ENCODE data around the gene DIAPH3. TPM values are rescaled to one million over a fixed set of nuclear protein-coding genes. Genes with fewer than 3 reads are reported as not detected.

DIAPH3 gene
- total and polyA plus RNA-seq, 7 experiments from 2014 or later, result 0.37 to 17.5 TPM; not detected in 5

DNA sequence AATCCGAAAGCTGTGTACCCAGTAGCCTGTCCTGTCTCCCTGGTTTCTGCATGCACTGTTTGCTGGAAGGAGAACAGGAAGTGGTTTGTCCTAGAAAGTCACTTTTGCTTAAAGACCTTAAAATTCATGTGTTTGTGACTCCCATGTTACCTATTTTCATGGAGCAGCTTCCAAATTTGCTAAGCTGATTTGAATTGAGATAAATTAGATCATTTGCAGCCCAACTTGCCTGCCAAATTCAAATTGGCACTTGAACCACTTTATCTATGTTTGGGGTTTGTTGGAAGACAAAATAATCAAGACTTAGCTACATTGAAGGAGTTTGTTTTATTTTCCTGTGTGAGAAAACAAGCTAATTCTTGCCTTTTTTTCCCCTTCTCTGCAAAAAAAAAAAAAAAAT lies 532.5 kb downstream of the DIAPH3 start:
- H3K36me3 Mint-ChIP-seq, result no peaks in the 10 kb centered on the region
- H3K36me3 ChIP-seq (ENCODE audit: control insufficient read depth in 2 of 3, insufficient read depth in 3 of 3, low read length in 3 of 3), result no peaks in the 10 kb centered on the region
- ChIA-PET POLR2A (no interaction called here), CTCF (no interaction called here)
- H3K4me1 ChIP-seq (ENCODE audit: control insufficient read depth in 2 of 2, insufficient read depth in 2 of 2, low read length in 2 of 2), result no peaks in the 10 kb centered on the region
- H3K27ac ChIP-seq (ENCODE audit: low read depth, low read length), result no peak overlapping the region
- H3K4me3 ChIP-seq (ENCODE audit: low read length), result no peak overlapping the region
- H3K4me1 Mint-ChIP-seq, result no peaks in the 10 kb centered on the region
- no peaks in the 10 kb centered on the region for H3K9me3 Mint-ChIP-seq
- no peaks in the 10 kb centered on the region for H3K9me3 ChIP-seq (ENCODE audit: control insufficient read depth in 2 of 3, low read length in 3 of 3)
- no peak for DNase-seq
- no peak overlapping the region for H3K27ac Mint-ChIP-seq
- H3K4me3 Mint-ChIP-seq, result no peak overlapping the region
- no peaks in the 10 kb centered on the region for H3K27me3 ChIP-seq (ENCODE audit: control insufficient read depth in 2 of 2, insufficient read depth in 2 of 2, low read length in 2 of 2)
- intact Hi-C loops (cut with micrococcal nuclease), result no loop called here
- H3K27me3 Mint-ChIP-seq, result no peaks in the 10 kb centered on the region
- ATAC-seq, result no peak

- ATAC-seq (no peak), DNase-seq (no peak)
- no peaks in the 10 kb centered on the region for H3K27me3 ChIP-seq (ENCODE audit: control insufficient read depth in 2 of 2, insufficient read depth in 2 of 2, low read length in 2 of 2)
- CTCF ChIA-PET, result no interaction called here
- H3K4me1 Mint-ChIP-seq, result no peaks in the 10 kb centered on the region
- no peak overlapping the region for H3K4me3 ChIP-seq (ENCODE audit: low read length)
- H3K36me3 Mint-ChIP-seq, result no peaks in the 10 kb centered on the region
- no peaks in the 10 kb centered on the region for H3K4me1 ChIP-seq (ENCODE audit: control insufficient read depth in 2 of 2, insufficient read depth in 2 of 2, low read length in 2 of 2)
- peaks cover 0 to 25% (median 12%) of the 10 kb centered on the region in 5 donors for H3K27me3 Mint-ChIP-seq
- H3K36me3 ChIP-seq (ENCODE audit: control insufficient read depth in 2 of 3, insufficient read depth in 3 of 3, low read length in 3 of 3), result no peaks in the 10 kb centered on the region
- intact Hi-C loops (cut with micrococcal nuclease), result no loop called here
- H3K27ac ChIP-seq (ENCODE audit: low read depth, low read length), result no peak overlapping the region
- POLR2A ChIA-PET, result no interaction called here
- peaks cover 0 to 7% (median 0%) of the 10 kb centered on the region in 11 donors for H3K9me3 Mint-ChIP-seq
- H3K9me3 ChIP-seq (ENCODE audit: control insufficient read depth in 2 of 3, low read length in 3 of 3), result no peaks in the 10 kb centered on the region
- no peak overlapping the region for H3K4me3 Mint-ChIP-seq
- H3K27ac Mint-ChIP-seq, result no peak overlapping the region
These were observed 538.6 kb downstream of the DIAPH3 start for GRCh38 chr13:59625111-59625510.

GRCh38 chr13:59623206-59623915 lies 540.4 kb downstream of the DIAPH3 start:
- Mint-ChIP-seq H3K4me1 (no peaks in the 10 kb centered on the region), H3K4me3 (no peak overlapping the region), H3K9me3 (peaks cover 0 to 24% (median 9%) of the 10 kb centered on the region in 11 donors), H3K36me3 (peaks cover 0 to 3% (median 0%) of the 10 kb centered on the region in 5 donors), H3K27me3 (peaks cover 0 to 27% (median 12%) of the 10 kb centered on the region in 5 donors), H3K27ac (no peak overlapping the region)
- Histone ChIP-seq H3K27me3 (ENCODE audit: control insufficient read depth in 2 of 2, insufficient read depth in 2 of 2, low read length in 2 of 2) (no peaks in the 10 kb centered on the region), H3K36me3 (ENCODE audit: control insufficient read depth in 2 of 3, insufficient read depth in 3 of 3, low read length in 3 of 3) (no peaks in the 10 kb centered on the region), H3K27ac (ENCODE audit: low read depth, low read length) (no peak overlapping the region), H3K9me3 (ENCODE audit: control insufficient read depth in 2 of 3, low read length in 3 of 3) (no peaks in the 10 kb centered on the region), H3K4me1 (ENCODE audit: control insufficient read depth in 2 of 2, insufficient read depth in 2 of 2, low read length in 2 of 2) (no peaks in the 10 kb centered on the region), H3K4me3 (ENCODE audit: low read length) (no peak overlapping the region)
- DNase-seq, result no peak
- POLR2A ChIA-PET, result no interaction called here
- CTCF ChIA-PET, result interaction anchor here (0.7 kb wide), 1 partner anchor 13 kb away, joined by 3 read pairs; no protein-coding TSS in a partner anchor
- intact Hi-C loops (cut with micrococcal nuclease), result no loop called here
- no peak for ATAC-seq

DNA sequence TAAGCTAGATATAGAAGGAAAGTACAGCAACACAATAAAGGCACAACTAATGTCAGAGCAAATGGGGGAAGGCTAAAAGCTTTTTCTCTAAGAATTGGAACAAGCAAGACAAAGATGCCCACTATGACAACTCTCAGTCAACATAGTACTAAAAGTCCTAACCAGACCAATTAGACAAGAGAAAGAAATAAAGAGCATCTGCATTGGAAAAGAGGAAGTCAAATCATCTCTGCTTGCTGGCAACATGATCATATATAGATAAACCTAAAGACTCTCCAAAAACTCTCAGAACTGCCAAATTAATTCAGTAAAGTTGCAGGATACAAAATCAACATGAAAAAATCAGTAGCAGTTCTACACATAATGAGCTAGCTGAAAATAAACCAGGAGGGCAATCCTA lies 542.0 kb downstream of the DIAPH3 start:
- intact Hi-C loops (cut with micrococcal nuclease), result no loop called here
- peaks cover 0 to 34% (median 18%) of the 10 kb centered on the region in 5 donors for H3K27me3 Mint-ChIP-seq
- CTCF ChIA-PET, result no interaction called here

More for the DNA sequence above, 542.0 kb downstream of the DIAPH3 start:
- Histone ChIP-seq H3K4me1 (ENCODE audit: control insufficient read depth in 2 of 2, insufficient read depth in 2 of 2, low read length in 2 of 2) (no peaks in the 10 kb centered on the region), H3K4me3 (ENCODE audit: low read length) (no peak overlapping the region), H3K36me3 (ENCODE audit: control insufficient read depth in 2 of 3, insufficient read depth in 3 of 3, low read length in 3 of 3) (no peaks in the 10 kb centered on the region), H3K27me3 (ENCODE audit: control insufficient read depth in 2 of 2, insufficient read depth in 2 of 2, low read length in 2 of 2) (no peaks in the 10 kb centered on the region), H3K27ac (ENCODE audit: low read depth, low read length) (no peak overlapping the region), H3K9me3 (ENCODE audit: control insufficient read depth in 2 of 3, low read length in 3 of 3) (no peaks in the 10 kb centered on the region)
- POLR2A ChIA-PET, result no interaction called here
- ATAC-seq, result no peak
- no peak for DNase-seq
- Mint-ChIP-seq H3K4me1 (no peaks in the 10 kb centered on the region), H3K9me3 (peaks cover 3 to 40% (median 12%) of the 10 kb centered on the region in 11 donors), H3K27ac (no peak overlapping the region), H3K36me3 (peaks cover 0 to 3% (median 0%) of the 10 kb centered on the region in 5 donors), H3K4me3 (no peak overlapping the region)

Other genes with a start within 250 kb of the DIAPH3 start
- gene TDRD3, start 233.3 kb upstream of the DIAPH3 start, total RNA-seq, result 10 to 100 TPM; 24.7 to 33.6 (median 27.2) TPM
- gene TDRD3, start 233.3 kb upstream of the DIAPH3 start, polyA plus RNA-seq, result 1 to 10 TPM; 8.3 to 8.7 TPM